IMR-90 (cell line): ENCODE data around the gene AKT3. TPM values are rescaled to one million over a fixed set of nuclear protein-coding genes. Genes with fewer than 3 reads are reported as not detected.
A peak's percentile ranks its signal among the peaks of the same experiment; 100 is the strongest.

Source experiments
- ATAC-seq: fragments of 200-7000 bp; cut with Tn5 transposase; 2 replicates; pipeline ENCODE4 v1.9.1; 2020; ENCODE audit warnings: low read depth, mild to moderate bottlenecking, moderate library complexity
- BruUV-seq: library from RNA; stranded (reverse); fragments of 400-500 nt; replicated peaks from 2 replicates; lab custom pipeline; 2021; lab: Mats Ljungman, UMichigan
- CTCF ChIA-PET: fragments of 300-600 bp; formaldehyde crosslinking; extraction: SDS; loops from one replicate; lab custom pipeline; 2021; ENCODE audit warnings: antibody characterized with exemption; lab: Yijun Ruan, JAX
- POLR2A ChIA-PET: fragments of 300-600 bp; sonication (Branson Sonifier 250); formaldehyde crosslinking; loops from one replicate; lab custom pipeline; 2022; ENCODE audit warnings: antibody characterized with exemption; ENCODE audit not compliant: unreplicated experiment; lab: Charles Lee
- DNase-seq: peaks from one replicate; pipeline ENCODE4 v3.0.0; 2013
- H2AFZ ChIP-seq: replicated peaks from 2 replicates; pipeline ENCODE3; 2013; ENCODE audit warnings: low read length, mild to moderate bottlenecking; ENCODE audit not compliant: poor library complexity
- H2AK5ac ChIP-seq: 2 replicates; pipeline ENCODE4 v1.6.1; 2013; ENCODE audit warnings: low read depth, low read length, inconsistent platforms
- H2AK9ac ChIP-seq: replicated peaks from 2 replicates; pipeline ENCODE3; 2013; ENCODE audit warnings: mild to moderate bottlenecking, low read depth, low read length, moderate library complexity; ENCODE audit not compliant: poor library complexity
- H2BK120ac ChIP-seq: 2 replicates; pipeline ENCODE4 v1.6.1; 2013; ENCODE audit warnings: low read depth, low read length, inconsistent platforms
- H2BK15ac ChIP-seq: 3 replicates; pipeline ENCODE4 v1.6.1; 2013; ENCODE audit warnings: low read depth, low read length, inconsistent platforms
- H2BK20ac ChIP-seq: 2 replicates; pipeline ENCODE4 v1.6.1; 2013; ENCODE audit warnings: low read depth, mild to moderate bottlenecking, inconsistent platforms, low read length, moderate library complexity
- H2BK5ac ChIP-seq: 2 replicates; pipeline ENCODE4 v1.6.1; 2013; ENCODE audit warnings: mild to moderate bottlenecking, low read depth, low read length, inconsistent platforms; ENCODE audit not compliant: poor library complexity, severe bottlenecking
- H3K14ac ChIP-seq: replicated peaks from 2 replicates; pipeline ENCODE4 v1.6.1; 2013; ENCODE audit warnings: low read depth, low read length, inconsistent platforms
- H3K18ac ChIP-seq: 2 replicates; pipeline ENCODE4 v1.6.1; 2013; ENCODE audit warnings: low read depth, low read length, control low read depth
- H3K23ac ChIP-seq: 2 replicates; pipeline ENCODE4 v1.6.1; 2013; ENCODE audit warnings: low read depth, low read length, inconsistent platforms
- H3K27ac ChIP-seq: 2 replicates; pipeline ENCODE4 v1.5.1; 2013; ENCODE audit warnings: mild to moderate bottlenecking, control low read depth, low read length; ENCODE audit not compliant: insufficient read depth
- H3K27me3 ChIP-seq: 2 replicates; pipeline ENCODE4 v1.6.1; 2013; ENCODE audit warnings: low read length; ENCODE audit not compliant: control insufficient read depth, insufficient read depth
- H3K36me3 ChIP-seq: 2 replicates; pipeline ENCODE4 v1.6.1; 2013; ENCODE audit warnings: low read length, mixed read lengths; ENCODE audit not compliant: control insufficient read depth, insufficient read depth
- H3K4ac ChIP-seq: 2 replicates; pipeline ENCODE4 v1.6.1; 2013; ENCODE audit warnings: low read depth, low read length, inconsistent platforms
- H3K4me1 ChIP-seq: 2 replicates; pipeline ENCODE4 v1.6.1; 2013; ENCODE audit warnings: low read length, mixed read lengths; ENCODE audit not compliant: control insufficient read depth, insufficient read depth
- H3K4me2 ChIP-seq: 2 replicates; pipeline ENCODE4 v1.6.1; 2013; ENCODE audit warnings: low read depth, mild to moderate bottlenecking, control low read depth, low read length, moderate library complexity
- H3K4me3 ChIP-seq: 2 replicates; pipeline ENCODE4 v1.5.1; 2013; ENCODE audit warnings: low read depth, mild to moderate bottlenecking, control low read depth, low read length, moderate library complexity; ENCODE audit not compliant: insufficient read depth
- H3K56ac ChIP-seq: 2 replicates; pipeline ENCODE4 v1.6.1; 2013; ENCODE audit warnings: low read length, inconsistent platforms; ENCODE audit not compliant: insufficient read depth; ENCODE audit errors: extremely low read depth
- H3K79me1 ChIP-seq, 2 experiments: 2 replicates each; pipeline ENCODE4 v1.6.1; 2013; ENCODE audit warnings: low read length in 2 of 2, inconsistent platforms in 1 of 2, low read depth in 1 of 2
- H3K9ac ChIP-seq: 2 replicates; pipeline ENCODE4 v1.6.1; 2013; ENCODE audit warnings: low read depth, low read length, control low read depth
- H3K9me1 ChIP-seq: 2 replicates; pipeline ENCODE4 v1.6.1; 2013; ENCODE audit warnings: low read length, inconsistent platforms; ENCODE audit not compliant: insufficient read depth
- H3K9me3 ChIP-seq: 2 replicates; pipeline ENCODE4 v1.6.1; 2013; ENCODE audit warnings: low read length; ENCODE audit not compliant: control insufficient read depth, insufficient read depth
- H4K20me1 ChIP-seq: 2 replicates; pipeline ENCODE4 v1.6.1; 2013; ENCODE audit warnings: low read length, inconsistent platforms; ENCODE audit not compliant: insufficient read depth
- H4K5ac ChIP-seq: 2 replicates; pipeline ENCODE4 v1.6.1; 2013; ENCODE audit warnings: mild to moderate bottlenecking, low read depth, low read length, control low read depth
- H4K8ac ChIP-seq, 2 experiments: 2 replicates each; pipeline ENCODE4 v1.6.1; 2013; ENCODE audit warnings: low read depth in 2 of 2, low read length in 2 of 2, control low read depth in 1 of 2, inconsistent platforms in 1 of 2
- H4K91ac ChIP-seq: 2 replicates; pipeline ENCODE4 v1.6.1; 2013; ENCODE audit warnings: low read depth, low read length, inconsistent platforms; ENCODE audit not compliant: insufficient read depth
- CEBPB ChIP-seq: IDR thresholded peaks from 2 replicates; pipeline ENCODE4 v1.6.1; 2012; ENCODE audit warnings: low read depth, low read length, improper control_type of control experiment
- RFX5 ChIP-seq: IDR thresholded peaks from 2 replicates; pipeline ENCODE4 v1.8.0; 2012; ENCODE audit warnings: low read depth, mild to moderate bottlenecking, low read length, moderate library complexity
- USF2 ChIP-seq: fragments of 150-350 bp; IDR thresholded peaks from 2 replicates; pipeline ENCODE4 v1.6.1; 2017; ENCODE audit warnings: mild to moderate bottlenecking, antibody characterized with exemption, low read length, low read depth
- dilution Hi-C: fragments of 300-500 bp; cut with HindIII; formaldehyde crosslinking; loops from one replicate; pipeline ENCODE4 v1.14.3; 2018; ENCODE audit warnings: low sequenced_read_pairs; ENCODE audit not compliant: unreplicated experiment
- in situ Hi-C: fragments of 300-500 bp; cut with MboI; formaldehyde crosslinking; loops from 3 replicates; pipeline ENCODE4 v1.14.3; 2019; ENCODE audit warnings: low sequenced_read_pairs, inconsistent platforms, mixed read lengths
- intact Hi-C: fragments of 100-400 bp; cut with micrococcal nuclease; formaldehyde crosslinking; loops from 2 replicates; pipeline ENCODE4 v1.10.0; 2022
- polyA plus RNA-seq, 3 experiments: library from polyadenylated mRNA; depleted of rRNA; stranded (reverse); fragments of >200 nt; gene quantifications; 2 replicates each; pipeline ENCODE4 v1.2.3, GENCODE V29; 2012; ENCODE audit warnings: low replicate concordance in 1 of 3
- total RNA-seq: library from RNA; depleted of rRNA; stranded (reverse); fragments of >200 nt; gene quantifications from 2 replicates; pipeline ENCODE4 v1.2.3, GENCODE V29; 2012

AKT3 gene
- total and polyA plus RNA-seq, 2 of the 4 experiments (the other 2 are of a cell fraction): 15.2 to 19.4 TPM

GRCh38 chr1:243549791-243550190 lies 300.3 kb downstream of the AKT3 start:
- Histone ChIP-seq H3K4me2 (peak overlapping the region; percentile 30; the same call in 1 of the 2 replicates), H3K79me1 (peaks cover 0 to 6% of the 10 kb centered on the region in 2 experiments; a peak in 1 of 4 replicates), H3K23ac (peak overlapping the region; percentile 58; the same call in 1 of the 2 replicates), H2BK5ac (peak overlapping the region; percentile 86), H4K20me1 (no peaks in the 10 kb centered on the region), H4K8ac (peak overlapping the region in 1 of 2 experiments; percentile 72; a peak in 3 of 4 replicates), H4K91ac (peak overlapping the region; percentile 43; the same call in 1 of the 2 replicates), H2AK9ac (no peak overlapping the region), H3K18ac (peak overlapping the region; percentile 13; the same call in 1 of the 2 replicates), H3K4me3 (no peak overlapping the region), H2BK15ac (peak overlapping the region; percentile 77; the same call in 2 of the 3 replicates), H2BK120ac (peak overlapping the region; percentile 68), H3K9ac (no peak overlapping the region), H4K5ac (no peak overlapping the region; the same call in 1 of the 2 replicates), H3K9me3 (no peaks in the 10 kb centered on the region), H3K9me1 (no peaks in the 10 kb centered on the region), H3K27me3 (no peaks in the 10 kb centered on the region), H3K4me1 (peaks cover 5% of the 10 kb centered on the region; the same call in 1 of the 2 replicates), H3K14ac (peak overlapping the region; percentile 78), H2AK5ac (peak overlapping the region; percentile 84), H3K36me3 (no peaks in the 10 kb centered on the region; the same call in 1 of the 2 replicates), H2BK20ac (peak overlapping the region; percentile 47; the same call in 1 of the 2 replicates), H3K27ac (peak overlapping the region; percentile 49; the same call in 1 of the 2 replicates), H3K4ac (peak overlapping the region; percentile 42), H2AFZ (no peak overlapping the region), H3K56ac (no peak overlapping the region)
- no peak for TF ChIP-seq USF2
- peak; percentile 58 for TF ChIP-seq CEBPB
- no peak for TF ChIP-seq RFX5
- no peak for DNase-seq
- ChIA-PET POLR2A (no interaction called here), CTCF (no interaction called here)
- intact Hi-C loops: no loop called here
- BruUV-seq: no TSS peak
- dilution Hi-C loops: no loop called here
- in situ Hi-C loops: no loop called here
- peak; percentile 30; the same call in 1 of the 2 replicates for ATAC-seq
